Measurements from ENCODE around the gene TMEM132C.

- no peak for TF ChIP-seq POLR2A (IDR thresholded peaks at IDR 0.05; ENCODE audit: low read depth, low read length)
- TF ChIP-seq POLR2AphosphoS5 (IDR thresholded peaks at IDR 0.05; ENCODE audit: low read depth, low read length) = no peak
- TF ChIP-seq SPI1 (IDR thresholded peaks at IDR 0.05; ENCODE audit: low read depth, low read length) = no peak
These were observed 444.5 kb downstream of the TMEM132C start for GRCh38 chr12:128711486-128711885.
